ENCODE measurements around the gene MYBPC1.

The MYBPC1 gene

DNA sequence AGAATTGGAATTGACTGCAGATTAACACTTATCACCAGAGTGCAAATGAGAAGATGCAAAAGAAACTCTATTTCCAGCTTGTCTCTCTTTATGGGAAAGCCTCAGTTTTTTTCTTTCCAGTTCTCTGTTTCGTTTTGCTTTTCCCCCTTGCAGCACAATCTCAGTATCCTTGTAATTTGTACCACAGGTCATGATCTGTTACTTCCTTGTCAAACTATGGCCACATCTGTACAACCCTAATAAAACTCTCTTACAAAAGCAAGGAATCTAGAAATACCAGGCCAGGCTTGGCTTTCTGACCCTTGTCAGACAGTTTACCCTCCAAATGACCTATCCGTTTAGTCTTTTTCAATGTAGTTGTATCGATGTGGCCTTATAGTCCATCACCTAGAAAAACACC is 33.9 kb downstream of the MYBPC1 start (continued):
- TF ChIP-seq ZNF791 (tag by site-specific recombination; IDR thresholded peaks at IDR 0.05), result no peak
- TF ChIP-seq RBAK (tag by site-specific recombination; IDR thresholded peaks at IDR 0.05), result no peak
- TF ChIP-seq ZNF555 (tag by site-specific recombination; conservative IDR thresholded peaks at IDR 0.05), result no peak
- TF ChIP-seq ZNF112 (tag by site-specific recombination; IDR thresholded peaks at IDR 0.05), result no peak
- TF ChIP-seq ZFP41 (tag by site-specific recombination; IDR thresholded peaks at IDR 0.05; ENCODE audit: borderline replicate concordance), result no peak
- TF ChIP-seq, protein P1, sequence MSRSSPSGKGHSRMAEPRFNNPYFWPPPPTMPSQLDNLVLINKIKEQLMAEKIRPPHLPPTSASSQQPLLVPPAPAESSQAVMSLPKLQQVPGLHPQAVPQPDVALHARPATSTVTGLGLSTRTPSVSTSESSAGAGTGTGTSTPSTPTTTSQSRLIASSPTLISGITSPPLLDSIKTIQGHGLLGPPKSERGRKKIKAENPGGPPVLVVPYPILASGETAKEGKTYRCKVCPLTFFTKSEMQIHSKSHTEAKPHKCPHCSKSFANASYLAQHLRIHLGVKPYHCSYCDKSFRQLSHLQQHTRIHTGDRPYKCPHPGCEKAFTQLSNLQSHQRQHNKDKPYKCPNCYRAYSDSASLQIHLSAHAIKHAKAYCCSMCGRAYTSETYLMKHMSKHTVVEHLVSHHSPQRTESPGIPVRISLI (tag by site-specific recombination; IDR thresholded peaks at IDR 0.05), result no peak
- TF ChIP-seq YY1 (tag by site-specific recombination; IDR thresholded peaks at IDR 0.05), result no peak
- no peak for TF ChIP-seq ZBTB48 (tag by site-specific recombination; IDR thresholded peaks at IDR 0.05)

GRCh38 chr12:101634724-101635123 is 40.0 kb downstream of the MYBPC1 start:
- TF ChIP-seq ZNF629 (tag by site-specific recombination; IDR thresholded peaks at IDR 0.05) (no peak), ZNF654 (tag by site-specific recombination; IDR thresholded peaks at IDR 0.05; ENCODE audit: low read depth) (no peak)
- TF ChIP-seq, protein P2, sequence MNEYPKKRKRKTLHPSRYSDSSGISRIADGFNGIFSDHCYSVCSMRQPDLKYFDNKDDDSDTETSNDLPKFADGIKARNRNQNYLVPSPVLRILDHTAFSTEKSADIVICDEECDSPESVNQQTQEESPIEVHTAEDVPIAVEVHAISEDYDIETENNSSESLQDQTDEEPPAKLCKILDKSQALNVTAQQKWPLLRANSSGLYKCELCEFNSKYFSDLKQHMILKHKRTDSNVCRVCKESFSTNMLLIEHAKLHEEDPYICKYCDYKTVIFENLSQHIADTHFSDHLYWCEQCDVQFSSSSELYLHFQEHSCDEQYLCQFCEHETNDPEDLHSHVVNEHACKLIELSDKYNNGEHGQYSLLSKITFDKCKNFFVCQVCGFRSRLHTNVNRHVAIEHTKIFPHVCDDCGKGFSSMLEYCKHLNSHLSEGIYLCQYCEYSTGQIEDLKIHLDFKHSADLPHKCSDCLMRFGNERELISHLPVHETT (tag by site-specific recombination; IDR thresholded peaks at IDR 0.05), result no peak

DNA sequence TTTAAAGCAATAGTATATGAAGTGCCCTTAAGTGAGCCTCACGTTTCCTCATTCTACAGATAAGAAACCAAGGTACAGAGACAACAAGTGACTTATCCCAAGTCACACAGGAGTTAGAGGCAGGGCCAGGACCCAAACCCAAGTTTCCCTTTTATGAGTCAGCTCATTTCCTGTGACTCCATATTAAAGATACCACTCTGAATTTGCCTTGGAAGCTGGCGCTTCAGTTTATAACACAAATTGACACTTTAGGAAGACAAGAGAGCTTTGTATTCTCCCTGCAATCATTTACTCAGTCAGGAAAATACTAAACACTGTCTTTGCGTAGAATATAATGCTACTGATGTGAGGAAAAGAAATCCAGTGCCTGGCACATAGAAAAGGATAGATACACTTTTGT is 43.2 kb downstream of the MYBPC1 start:
- H3K27ac ChIP-seq (ENCODE audit: extremely low read depth, low read depth, low read length), result no peak overlapping the region

More at GRCh38 chr12:101634724-101635123, 40.0 kb downstream of the MYBPC1 start:
- ChIA-PET CTCF (interaction anchor here (0.5 kb wide), 1 partner anchor 17 kb away, joined by 3 read pairs; no protein-coding TSS in a partner anchor), POLR2A (no interaction called here)
- Histone ChIP-seq H3K9me3 (ENCODE audit: control insufficient read depth, insufficient read depth, low read depth, low read length) (no peaks in the 10 kb centered on the region), H3K4me3 (ENCODE audit: low read depth, low read length) (no peak overlapping the region), H3K36me3 (ENCODE audit: control insufficient read depth in 2 of 2, insufficient read depth in 1 of 2, low read length in 2 of 2) (no peaks in the 10 kb centered on the region), H3K27ac (ENCODE audit: extremely low read depth, low read depth, low read length) (no peak overlapping the region), H3K4me1 (ENCODE audit: control insufficient read depth, insufficient read depth, low read length) (0 out of 2 replicates have a peak, but pooled peaks cover 4% of the 10 kb centered on the region)

More for the DNA sequence above, 43.2 kb downstream of the MYBPC1 start:
- Histone ChIP-seq H3K9me3 (ENCODE audit: control insufficient read depth, insufficient read depth, low read depth, low read length) (no peaks in the 10 kb centered on the region), H3K4me1 (ENCODE audit: control insufficient read depth, insufficient read depth, low read length) (0 out of 2 replicates have a peak, but pooled peaks cover 4% of the 10 kb centered on the region), H3K4me3 (ENCODE audit: low read depth, low read length) (no peak overlapping the region), H3K36me3 (ENCODE audit: control insufficient read depth in 2 of 2, insufficient read depth in 1 of 2, low read length in 2 of 2) (no peaks in the 10 kb centered on the region)
- no peak for TF ChIP-seq MEIS1 (CRISPR knock-in tag; IDR thresholded peaks at IDR 0.05; ENCODE audit: borderline replicate concordance)
- no peak for TF ChIP-seq ZNF2 (tag by site-specific recombination; IDR thresholded peaks at IDR 0.05)
- TF ChIP-seq ZNF549 (tag by site-specific recombination; IDR thresholded peaks at IDR 0.05), result no peak
- TF ChIP-seq, protein P3, sequence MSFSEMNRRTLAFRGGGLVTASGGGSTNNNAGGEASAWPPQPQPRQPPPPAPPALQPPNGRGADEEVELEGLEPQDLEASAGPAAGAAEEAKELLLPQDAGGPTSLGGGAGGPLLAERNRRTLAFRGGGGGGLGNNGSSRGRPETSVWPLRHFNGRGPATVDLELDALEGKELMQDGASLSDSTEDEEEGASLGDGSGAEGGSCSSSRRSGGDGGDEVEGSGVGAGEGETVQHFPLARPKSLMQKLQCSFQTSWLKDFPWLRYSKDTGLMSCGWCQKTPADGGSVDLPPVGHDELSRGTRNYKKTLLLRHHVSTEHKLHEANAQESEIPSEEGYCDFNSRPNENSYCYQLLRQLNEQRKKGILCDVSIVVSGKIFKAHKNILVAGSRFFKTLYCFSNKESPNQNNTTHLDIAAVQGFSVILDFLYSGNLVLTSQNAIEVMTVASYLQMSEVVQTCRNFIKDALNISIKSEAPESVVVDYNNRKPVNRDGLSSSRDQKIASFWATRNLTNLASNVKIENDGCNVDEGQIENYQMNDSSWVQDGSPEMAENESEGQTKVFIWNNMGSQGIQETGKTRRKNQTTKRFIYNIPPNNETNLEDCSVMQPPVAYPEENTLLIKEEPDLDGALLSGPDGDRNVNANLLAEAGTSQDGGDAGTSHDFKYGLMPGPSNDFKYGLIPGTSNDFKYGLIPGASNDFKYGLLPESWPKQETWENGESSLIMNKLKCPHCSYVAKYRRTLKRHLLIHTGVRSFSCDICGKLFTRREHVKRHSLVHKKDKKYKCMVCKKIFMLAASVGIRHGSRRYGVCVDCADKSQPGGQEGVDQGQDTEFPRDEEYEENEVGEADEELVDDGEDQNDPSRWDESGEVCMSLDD (tag by site-specific recombination; IDR thresholded peaks at IDR 0.05), result no peak
- no peak for TF ChIP-seq KLF8 (tag by site-specific recombination; IDR thresholded peaks at IDR 0.05)
- TF ChIP-seq, protein P4, sequence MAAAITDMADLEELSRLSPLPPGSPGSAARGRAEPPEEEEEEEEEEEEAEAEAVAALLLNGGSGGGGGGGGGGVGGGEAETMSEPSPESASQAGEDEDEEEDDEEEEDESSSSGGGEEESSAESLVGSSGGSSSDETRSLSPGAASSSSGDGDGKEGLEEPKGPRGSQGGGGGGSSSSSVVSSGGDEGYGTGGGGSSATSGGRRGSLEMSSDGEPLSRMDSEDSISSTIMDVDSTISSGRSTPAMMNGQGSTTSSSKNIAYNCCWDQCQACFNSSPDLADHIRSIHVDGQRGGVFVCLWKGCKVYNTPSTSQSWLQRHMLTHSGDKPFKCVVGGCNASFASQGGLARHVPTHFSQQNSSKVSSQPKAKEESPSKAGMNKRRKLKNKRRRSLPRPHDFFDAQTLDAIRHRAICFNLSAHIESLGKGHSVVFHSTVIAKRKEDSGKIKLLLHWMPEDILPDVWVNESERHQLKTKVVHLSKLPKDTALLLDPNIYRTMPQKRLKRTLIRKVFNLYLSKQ (tag by site-specific recombination; IDR thresholded peaks at IDR 0.05; ENCODE audit: borderline replicate concordance), result no peak
- TF ChIP-seq OSR2 (tag by site-specific recombination; IDR thresholded peaks at IDR 0.05), result no peak
- no peak for TF ChIP-seq ZSCAN23 (tag by site-specific recombination; IDR thresholded peaks at IDR 0.05)
- TF ChIP-seq, protein P5, sequence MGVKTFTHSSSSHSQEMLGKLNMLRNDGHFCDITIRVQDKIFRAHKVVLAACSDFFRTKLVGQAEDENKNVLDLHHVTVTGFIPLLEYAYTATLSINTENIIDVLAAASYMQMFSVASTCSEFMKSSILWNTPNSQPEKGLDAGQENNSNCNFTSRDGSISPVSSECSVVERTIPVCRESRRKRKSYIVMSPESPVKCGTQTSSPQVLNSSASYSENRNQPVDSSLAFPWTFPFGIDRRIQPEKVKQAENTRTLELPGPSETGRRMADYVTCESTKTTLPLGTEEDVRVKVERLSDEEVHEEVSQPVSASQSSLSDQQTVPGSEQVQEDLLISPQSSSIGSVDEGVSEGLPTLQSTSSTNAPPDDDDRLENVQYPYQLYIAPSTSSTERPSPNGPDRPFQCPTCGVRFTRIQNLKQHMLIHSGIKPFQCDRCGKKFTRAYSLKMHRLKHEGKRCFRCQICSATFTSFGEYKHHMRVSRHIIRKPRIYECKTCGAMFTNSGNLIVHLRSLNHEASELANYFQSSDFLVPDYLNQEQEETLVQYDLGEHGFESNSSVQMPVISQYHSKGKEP (tag by site-specific recombination; IDR thresholded peaks at IDR 0.05), result no peak
- TF ChIP-seq ZNF785 (tag by site-specific recombination; IDR thresholded peaks at IDR 0.05), result no peak
- no peak for TF ChIP-seq ZBTB20 (tag by site-specific recombination; IDR thresholded peaks at IDR 0.05)
- TF ChIP-seq ZNF654 (tag by site-specific recombination; IDR thresholded peaks at IDR 0.05; ENCODE audit: low read depth), result no peak
- TF ChIP-seq ZNF23 (tag by site-specific recombination; IDR thresholded peaks at IDR 0.05; ENCODE audit: borderline replicate concordance), result no peak
- no peak for TF ChIP-seq ZNF221 (tag by site-specific recombination; IDR thresholded peaks at IDR 0.05; ENCODE audit: borderline replicate concordance)
- TF ChIP-seq TRIM28 (IDR thresholded peaks at IDR 0.05; ENCODE audit: borderline replicate concordance, low read length), result no peak
- ChIA-PET CTCF (no interaction called here), POLR2A (no interaction called here)

Measured in HEK293 (cell line).